HG02571 (cell line): ENCODE measurements around the gene DPEP2NB.

Experiments
- ATAC-seq: cut with Tn5 transposase; IDR thresholded peaks from one replicate; pipeline ENCODE4 v1.9.1; 2021; ENCODE audit warnings: mild to moderate bottlenecking, moderate library complexity; ENCODE audit not compliant: unreplicated experiment

Gene DPEP2NB

GRCh38 chr16:67964477-67965131 is 51.1 kb downstream of the DPEP2NB start:
- no peak for ATAC-seq

- no peak for ATAC-seq
Observed at GRCh38 chr16:67963662-67964321, 51.9 kb downstream of the DPEP2NB start.
